ENCODE measurements around the gene ANP32A.

The ANP32A gene

DNA sequence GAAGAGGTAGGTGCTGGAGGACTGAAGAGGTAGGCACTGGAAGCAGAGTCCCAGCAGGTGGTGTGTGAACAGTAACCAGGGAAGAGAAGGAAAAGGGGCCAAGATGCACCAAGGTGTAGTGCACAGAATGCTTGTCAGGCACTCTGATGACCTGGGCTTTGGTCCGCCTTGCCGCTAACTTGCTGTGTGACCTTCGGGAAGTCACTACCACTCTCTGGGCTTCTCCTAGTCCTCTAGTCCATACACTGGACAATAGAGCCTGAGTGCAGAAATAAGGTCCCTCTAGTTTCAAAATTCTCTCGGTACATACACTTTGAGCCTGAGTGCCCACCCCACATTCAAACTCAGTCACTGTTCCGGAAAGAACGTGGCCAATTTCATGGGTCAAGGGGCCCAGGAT is 24.1 kb downstream of the ANP32A start:
- H3K27me3 ChIP-seq (replicated peaks; ENCODE audit: control insufficient read depth, insufficient read depth, low read length) = no peaks in the 10 kb centered on the region
- no peak overlapping the region for H3K4me3 ChIP-seq (ENCODE audit: low read length)
- no peak overlapping the region for H3K9ac ChIP-seq (ENCODE audit: low read length)
- peaks cover 41% of the 10 kb centered on the region for H3K4me1 ChIP-seq (ENCODE audit: control insufficient read depth, insufficient read depth, low read length)
- DNase-seq (ENCODE audit: low read depth) = no peak
- H3K36me3 ChIP-seq (ENCODE audit: control insufficient read depth, insufficient read depth, low read length, severe bottlenecking) = no peaks in the 10 kb centered on the region
- no peaks in the 10 kb centered on the region for H3K9me3 ChIP-seq (ENCODE audit: control insufficient read depth, low read length)

DNA sequence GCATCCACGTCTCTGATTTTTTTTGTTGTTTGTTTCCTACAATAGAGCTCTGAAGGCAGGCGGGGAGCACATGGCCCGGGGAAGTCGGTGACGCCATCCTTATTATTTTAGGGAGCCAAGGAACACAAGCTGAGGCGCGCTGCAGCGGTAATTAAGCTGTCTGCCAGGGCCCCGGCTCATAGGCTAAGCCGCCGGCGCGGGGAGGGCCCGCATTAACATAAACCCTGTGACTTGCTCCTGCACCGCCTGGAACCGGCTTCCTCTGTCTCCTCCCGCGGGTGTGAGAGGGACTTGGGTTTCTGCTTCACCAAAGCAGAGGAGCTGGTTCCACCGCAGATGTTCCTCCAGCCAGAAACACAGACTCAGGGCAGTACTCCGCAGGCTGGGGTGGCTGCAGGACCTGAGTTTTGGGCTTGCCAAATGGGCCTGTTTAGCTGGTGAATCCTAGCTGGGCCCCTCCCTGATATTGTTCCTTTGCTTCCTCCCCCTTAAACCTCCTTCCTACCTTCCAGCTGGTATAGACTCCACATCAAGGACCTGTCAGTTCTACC is 25.3 kb downstream of the ANP32A start:
- Histone ChIP-seq H3K27me3 (replicated peaks; ENCODE audit: control insufficient read depth, insufficient read depth, low read length) (no peaks in the 10 kb centered on the region), H3K9me3 (ENCODE audit: control insufficient read depth, low read length) (no peaks in the 10 kb centered on the region), H3K4me3 (ENCODE audit: low read length) (peak overlapping the region; percentile 62), H3K4me1 (ENCODE audit: control insufficient read depth, insufficient read depth, low read length) (peaks cover 37% of the 10 kb centered on the region), H3K9ac (ENCODE audit: low read length) (peak overlapping the region; percentile 76), H3K36me3 (ENCODE audit: control insufficient read depth, insufficient read depth, low read length, severe bottlenecking) (no peaks in the 10 kb centered on the region)
- peak; percentile 29 for DNase-seq (ENCODE audit: low read depth)

GRCh38 chr15:68794863-68795262 is 25.8 kb downstream of the ANP32A start:
- peaks cover 1% of the 10 kb centered on the region for H3K36me3 ChIP-seq (ENCODE audit: control insufficient read depth, insufficient read depth, low read length, severe bottlenecking)
- H3K9ac ChIP-seq (ENCODE audit: low read length) = peak overlapping the region; percentile 76
- H3K9me3 ChIP-seq (ENCODE audit: control insufficient read depth, low read length) = no peaks in the 10 kb centered on the region
- no peaks in the 10 kb centered on the region for H3K27me3 ChIP-seq (replicated peaks; ENCODE audit: control insufficient read depth, insufficient read depth, low read length)
- no peak for DNase-seq (ENCODE audit: low read depth)
- H3K4me3 ChIP-seq (ENCODE audit: low read length) = peak overlapping the region; percentile 62
- H3K4me1 ChIP-seq (ENCODE audit: control insufficient read depth, insufficient read depth, low read length) = peaks cover 37% of the 10 kb centered on the region

DNA sequence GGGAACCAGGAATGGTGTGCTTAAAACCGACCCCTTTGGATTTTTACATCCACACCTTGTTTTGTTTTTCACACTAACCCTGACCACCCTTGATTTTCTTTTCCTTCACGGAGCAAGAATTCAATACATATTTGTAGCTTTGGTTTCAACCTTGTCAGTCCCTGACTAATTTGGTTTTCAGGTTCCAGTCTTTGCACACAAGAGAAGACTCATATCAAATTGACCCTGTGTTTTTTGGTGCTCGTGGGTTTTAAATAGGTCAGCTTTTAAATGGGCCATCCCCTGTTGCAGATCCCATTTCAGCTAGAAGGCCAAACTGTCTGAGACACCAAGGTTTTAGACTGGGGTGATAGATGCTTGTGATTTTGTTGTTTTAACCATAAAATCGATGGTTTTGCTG is 26.4 kb downstream of the ANP32A start:
- H3K4me3 ChIP-seq (ENCODE audit: low read length) = no peak overlapping the region
- no peaks in the 10 kb centered on the region for H3K27me3 ChIP-seq (replicated peaks; ENCODE audit: control insufficient read depth, insufficient read depth, low read length)
- H3K9ac ChIP-seq (ENCODE audit: low read length) = no peak overlapping the region
- H3K4me1 ChIP-seq (ENCODE audit: control insufficient read depth, insufficient read depth, low read length) = peaks cover 37% of the 10 kb centered on the region
- H3K9me3 ChIP-seq (ENCODE audit: control insufficient read depth, low read length) = no peaks in the 10 kb centered on the region
- DNase-seq (ENCODE audit: low read depth) = no peak
- peaks cover 7% of the 10 kb centered on the region for H3K36me3 ChIP-seq (ENCODE audit: control insufficient read depth, insufficient read depth, low read length, severe bottlenecking)

DNA sequence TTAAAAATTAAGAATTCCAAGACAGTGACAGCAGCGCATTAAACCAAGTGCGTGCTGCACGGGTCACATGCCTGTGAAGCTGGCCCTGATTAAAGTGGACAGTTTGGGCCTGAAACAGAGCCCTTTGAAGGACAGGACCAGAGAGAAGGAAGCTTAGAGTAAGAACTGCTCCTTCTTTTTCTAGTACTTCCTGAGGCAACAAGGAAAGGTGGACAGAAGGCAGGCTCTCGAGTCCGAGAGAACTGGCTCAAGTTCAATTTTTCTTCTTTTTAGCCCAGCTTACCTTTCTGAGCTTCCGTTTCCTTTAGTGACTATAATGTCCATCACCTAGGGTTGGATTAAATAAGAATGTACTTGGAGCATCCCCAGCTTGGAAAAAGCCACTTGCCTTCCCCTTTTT is 26.9 kb downstream of the ANP32A start:
- Histone ChIP-seq H3K36me3 (ENCODE audit: control insufficient read depth, insufficient read depth, low read length, severe bottlenecking) (peaks cover 7% of the 10 kb centered on the region), H3K4me1 (ENCODE audit: control insufficient read depth, insufficient read depth, low read length) (peaks cover 37% of the 10 kb centered on the region), H3K27me3 (replicated peaks; ENCODE audit: control insufficient read depth, insufficient read depth, low read length) (no peaks in the 10 kb centered on the region)

GRCh38 chr15:68792901-68793766 is 27.6 kb downstream of the ANP32A start:
- peaks cover 7% of the 10 kb centered on the region for H3K36me3 ChIP-seq (ENCODE audit: control insufficient read depth, insufficient read depth, low read length, severe bottlenecking)
- H3K9ac ChIP-seq (ENCODE audit: low read length) = no peak overlapping the region
- H3K4me1 ChIP-seq (ENCODE audit: control insufficient read depth, insufficient read depth, low read length) = peaks cover 34% of the 10 kb centered on the region
- no peaks in the 10 kb centered on the region for H3K9me3 ChIP-seq (ENCODE audit: control insufficient read depth, low read length)
- H3K4me3 ChIP-seq (ENCODE audit: low read length) = no peak overlapping the region
- no peak for DNase-seq (ENCODE audit: low read depth)
- H3K27me3 ChIP-seq (replicated peaks; ENCODE audit: control insufficient read depth, insufficient read depth, low read length) = no peaks in the 10 kb centered on the region

More for the DNA sequence above, 26.9 kb downstream of the ANP32A start:
- no peaks in the 10 kb centered on the region for H3K9me3 ChIP-seq (ENCODE audit: control insufficient read depth, low read length)
- H3K9ac ChIP-seq (ENCODE audit: low read length) = no peak overlapping the region
- no peak for DNase-seq (ENCODE audit: low read depth)
- no peak overlapping the region for H3K4me3 ChIP-seq (ENCODE audit: low read length)

GRCh38 chr15:68791431-68792283 is 29.0 kb downstream of the ANP32A start:
- no peak overlapping the region for H3K9ac ChIP-seq (ENCODE audit: low read length)
- no peak overlapping the region for H3K4me3 ChIP-seq (ENCODE audit: low read length)
- H3K4me1 ChIP-seq (ENCODE audit: control insufficient read depth, insufficient read depth, low read length) = peaks cover 20% of the 10 kb centered on the region
- no peaks in the 10 kb centered on the region for H3K9me3 ChIP-seq (ENCODE audit: control insufficient read depth, low read length)
- no peak for DNase-seq (ENCODE audit: low read depth)
- no peaks in the 10 kb centered on the region for H3K27me3 ChIP-seq (replicated peaks; ENCODE audit: control insufficient read depth, insufficient read depth, low read length)
- H3K36me3 ChIP-seq (ENCODE audit: control insufficient read depth, insufficient read depth, low read length, severe bottlenecking) = peaks cover 14% of the 10 kb centered on the region

- no peak overlapping the region for H3K4me3 ChIP-seq (ENCODE audit: low read length)
- H3K27me3 ChIP-seq (replicated peaks; ENCODE audit: control insufficient read depth, insufficient read depth, low read length) = no peaks in the 10 kb centered on the region
- no peaks in the 10 kb centered on the region for H3K9me3 ChIP-seq (ENCODE audit: control insufficient read depth, low read length)
- H3K9ac ChIP-seq (ENCODE audit: low read length) = no peak overlapping the region
- H3K36me3 ChIP-seq (ENCODE audit: control insufficient read depth, insufficient read depth, low read length, severe bottlenecking) = peaks cover 17% of the 10 kb centered on the region
- no peak for DNase-seq (ENCODE audit: low read depth)
- peaks cover 18% of the 10 kb centered on the region for H3K4me1 ChIP-seq (ENCODE audit: control insufficient read depth, insufficient read depth, low read length)
Measured at GRCh38 chr15:68790910-68791309, 29.8 kb downstream of the ANP32A start.

GRCh38 chr15:68790242-68790575 is 30.5 kb downstream of the ANP32A start:
- H3K4me3 ChIP-seq (ENCODE audit: low read length) = no peak overlapping the region
- no peak for DNase-seq (ENCODE audit: low read depth)
- H3K9ac ChIP-seq (ENCODE audit: low read length) = no peak overlapping the region
- H3K9me3 ChIP-seq (ENCODE audit: control insufficient read depth, low read length) = no peaks in the 10 kb centered on the region
- H3K4me1 ChIP-seq (ENCODE audit: control insufficient read depth, insufficient read depth, low read length) = peaks cover 12% of the 10 kb centered on the region
- peaks cover 23% of the 10 kb centered on the region for H3K36me3 ChIP-seq (ENCODE audit: control insufficient read depth, insufficient read depth, low read length, severe bottlenecking)
- no peaks in the 10 kb centered on the region for H3K27me3 ChIP-seq (replicated peaks; ENCODE audit: control insufficient read depth, insufficient read depth, low read length)

DNA sequence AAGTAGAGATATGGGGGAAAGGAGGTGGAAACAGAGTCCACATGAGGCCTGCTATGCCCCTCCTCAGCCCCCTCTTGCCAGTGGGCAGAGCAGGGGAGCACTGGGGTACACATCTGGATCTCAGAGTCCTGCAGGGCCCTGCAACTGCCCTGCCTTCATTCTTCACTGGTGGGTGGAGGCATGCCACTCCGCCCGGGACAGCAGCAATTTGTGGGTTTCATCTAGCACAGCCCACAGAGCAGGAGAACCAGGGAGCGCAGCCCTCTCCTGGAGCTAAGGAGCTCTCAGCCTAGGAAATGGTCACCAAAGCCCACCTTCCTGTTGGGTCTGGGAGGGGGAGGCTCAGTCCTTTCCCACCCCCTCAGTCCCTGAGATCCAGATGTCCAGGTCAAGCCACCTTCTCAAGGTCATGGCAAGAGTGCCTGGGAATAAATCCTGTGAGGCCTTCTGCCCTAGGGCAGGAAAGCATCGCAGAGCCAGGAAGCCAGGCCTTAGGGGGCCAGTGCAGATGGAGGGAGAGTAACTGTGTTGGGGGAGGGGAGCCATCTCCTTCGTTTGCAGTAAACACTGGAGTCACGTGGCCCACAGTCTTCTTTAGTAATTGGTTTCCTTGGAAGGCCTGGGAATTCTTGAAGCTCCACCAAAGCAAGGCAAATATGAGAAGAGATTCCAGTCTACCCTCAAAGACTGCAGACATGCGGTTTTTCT is 31.0 kb downstream of the ANP32A start:
- Histone ChIP-seq H3K36me3 (ENCODE audit: control insufficient read depth, insufficient read depth, low read length, severe bottlenecking) (peaks cover 28% of the 10 kb centered on the region), H3K4me1 (ENCODE audit: control insufficient read depth, insufficient read depth, low read length) (peaks cover 6% of the 10 kb centered on the region)
- DNase-seq (ENCODE audit: low read depth) = peak; percentile 37

GRCh38 chr15:68789091-68789490 is 31.6 kb downstream of the ANP32A start:
- Histone ChIP-seq H3K9ac (ENCODE audit: low read length) (no peak overlapping the region), H3K27me3 (replicated peaks; ENCODE audit: control insufficient read depth, insufficient read depth, low read length) (no peaks in the 10 kb centered on the region), H3K36me3 (ENCODE audit: control insufficient read depth, insufficient read depth, low read length, severe bottlenecking) (peaks cover 34% of the 10 kb centered on the region), H3K9me3 (ENCODE audit: control insufficient read depth, low read length) (no peaks in the 10 kb centered on the region), H3K4me1 (ENCODE audit: control insufficient read depth, insufficient read depth, low read length) (peaks cover under 1% of the 10 kb centered on the region), H3K4me3 (ENCODE audit: low read length) (no peak overlapping the region)
- DNase-seq (ENCODE audit: low read depth) = no peak

More for the DNA sequence above, 31.0 kb downstream of the ANP32A start:
- H3K27me3 ChIP-seq (replicated peaks; ENCODE audit: control insufficient read depth, insufficient read depth, low read length) = no peaks in the 10 kb centered on the region
- no peak overlapping the region for H3K4me3 ChIP-seq (ENCODE audit: low read length)
- no peak overlapping the region for H3K9ac ChIP-seq (ENCODE audit: low read length)
- H3K9me3 ChIP-seq (ENCODE audit: control insufficient read depth, low read length) = no peaks in the 10 kb centered on the region

Data from adipocyte (in vitro differentiated cells).